AML-193 (cell line): Measurements from ENCODE around the gene NRIP3.
"Not testable (repeated sequence)": the region's sequence is repeated elsewhere in the genome, so short reads cannot be mapped to it uniquely, and the experiment has no call there.

Experiments used
- DNase-seq, 2 experiments: peaks; one replicate each; lab custom pipeline; 2025; lab: John Stamatoyannopoulos, UW

Gene NRIP3

DNA sequence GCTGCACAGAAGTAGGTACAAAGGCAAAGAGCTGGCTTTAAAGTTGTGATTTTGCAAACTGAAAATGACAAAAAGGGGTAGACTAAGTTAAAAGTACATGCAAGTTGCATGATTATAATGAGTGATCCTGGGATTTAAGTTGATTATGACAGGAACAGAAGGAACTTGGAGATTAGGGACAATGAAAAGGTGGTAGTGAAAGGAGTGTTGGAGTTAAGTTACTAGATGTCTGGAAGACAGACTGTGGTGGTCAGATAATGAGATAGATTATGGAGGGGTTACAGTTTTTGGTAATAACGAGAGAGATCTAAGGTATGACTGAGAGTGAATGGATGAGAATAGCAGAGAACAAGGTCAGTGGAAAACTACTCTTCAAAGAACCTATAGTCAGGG lies 31.9 kb downstream of the NRIP3 start:
- DNase-seq, result no peak

DNA sequence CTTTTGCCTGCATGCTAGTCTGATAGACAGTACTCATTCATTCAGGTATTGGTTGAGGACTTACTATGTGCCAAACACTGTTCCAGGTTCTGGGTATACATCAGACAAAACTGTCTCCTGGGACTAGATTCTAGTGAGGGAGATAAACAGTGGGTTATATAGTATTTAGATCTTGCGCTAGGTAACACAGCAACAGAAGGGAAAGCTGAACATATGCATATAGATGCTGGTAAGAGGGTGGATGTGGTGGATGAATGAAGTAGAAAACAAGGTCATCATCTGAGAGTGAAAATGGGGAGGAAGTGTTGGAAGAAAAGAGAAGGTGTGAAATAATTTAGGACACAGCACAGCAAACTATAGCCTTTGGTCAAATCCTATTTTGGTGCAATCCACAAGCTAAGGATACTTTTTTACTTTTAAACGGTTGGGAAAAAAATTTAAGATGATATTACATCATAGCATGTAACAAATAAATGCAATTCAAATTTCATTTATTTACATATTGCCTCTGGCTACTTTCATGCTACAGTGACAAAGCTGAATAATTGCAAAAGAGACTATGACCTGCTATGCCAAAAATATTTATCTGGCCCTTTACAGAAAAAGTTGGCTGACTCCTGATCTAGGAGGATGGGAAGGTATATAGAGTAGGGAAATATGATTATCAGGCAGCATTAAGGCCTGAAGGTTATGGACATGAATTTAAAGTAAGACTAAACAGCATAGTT lies 32.4 kb downstream of the NRIP3 start:
- DNase-seq, result no peak

GRCh38 chr11:8967184-8967583 lies 36.6 kb downstream of the NRIP3 start:
- DNase-seq, result no peak

DNA sequence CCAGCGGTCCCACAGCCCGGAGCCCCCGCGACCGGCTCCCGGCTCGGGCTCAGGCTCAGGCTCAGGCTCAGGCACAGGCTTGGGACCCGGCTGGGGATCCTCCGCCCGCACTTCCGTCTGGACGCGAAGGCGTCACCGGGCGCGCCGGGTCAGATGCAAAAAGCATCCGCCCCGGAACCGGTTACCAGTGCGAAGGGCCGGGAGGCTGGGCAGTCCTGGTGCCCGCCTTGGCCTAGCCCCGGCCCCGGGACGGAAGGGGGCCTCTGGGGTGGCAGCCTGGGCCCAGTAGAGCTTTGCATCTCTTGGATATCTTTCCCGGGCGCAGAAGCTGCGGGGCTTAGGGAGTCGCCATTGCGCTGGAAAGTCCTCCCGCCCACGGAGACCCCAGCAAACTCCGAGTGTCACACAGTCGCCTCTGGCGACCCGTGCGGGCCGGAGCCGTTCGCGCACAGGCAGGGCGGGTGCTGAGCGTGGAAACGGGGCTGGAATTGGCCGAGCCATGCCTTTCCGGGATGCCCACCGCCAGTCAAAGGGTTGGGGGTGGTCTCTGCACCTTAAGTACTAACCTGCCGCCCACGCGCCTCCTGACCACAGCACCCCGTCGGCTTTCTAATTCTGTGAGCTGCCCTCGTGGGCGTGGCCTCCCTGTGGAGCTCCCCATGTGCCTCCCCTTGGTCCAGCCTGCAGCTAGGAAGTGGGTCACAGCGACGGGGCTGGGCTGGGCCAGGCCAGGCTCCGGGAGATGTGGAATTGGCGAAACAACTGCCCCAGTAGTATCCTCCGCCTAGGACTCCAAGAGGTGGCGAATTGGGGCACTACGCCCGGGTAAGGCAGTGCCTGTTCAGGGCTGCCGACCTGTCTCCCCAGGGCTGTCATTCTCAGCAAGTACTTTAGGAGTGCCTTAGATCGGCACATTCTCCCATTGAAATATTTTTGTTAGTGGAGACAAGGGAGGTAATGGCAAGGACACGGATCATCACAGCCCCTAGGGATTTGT lies 39.2 kb downstream of the NRIP3 start, which contains the start of gene TMEM9B:
Gene TMEM9B (minus strand): TSS at position 119 of the 997 bp plus-strand sequence. CDS start 129 bp downstream, outside the sequence.
- DNase-seq, result peak; percentile 74 to 76

- peak; percentile 63 to 73 for DNase-seq
Observed at GRCh38 chr11:8963569-8964323, 40.1 kb downstream of the NRIP3 start.

DNA sequence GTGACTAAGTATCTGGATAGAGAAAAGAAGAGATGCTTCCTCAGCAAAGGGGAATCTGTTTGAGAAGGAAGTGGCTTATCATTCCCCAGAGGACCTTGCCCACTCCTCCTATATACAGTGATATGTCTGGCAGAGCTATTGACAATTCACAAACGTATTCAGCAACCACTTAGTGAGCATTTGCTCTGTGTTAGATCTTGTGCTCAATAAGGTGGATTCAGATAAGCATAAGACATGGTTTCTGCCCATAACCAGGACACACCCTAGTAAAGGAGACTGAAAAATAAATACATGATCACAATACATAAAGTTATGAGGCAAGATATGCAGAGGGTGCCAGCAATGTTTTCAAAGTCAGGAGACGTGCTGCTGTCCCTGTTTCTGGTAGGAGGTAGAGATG lies 41.0 kb downstream of the NRIP3 start:
- DNase-seq, result no peak

- peak in 1 of 2 experiments; percentile 11 for DNase-seq
Observed at GRCh38 chr11:8961401-8961800, 42.4 kb downstream of the NRIP3 start.

DNA sequence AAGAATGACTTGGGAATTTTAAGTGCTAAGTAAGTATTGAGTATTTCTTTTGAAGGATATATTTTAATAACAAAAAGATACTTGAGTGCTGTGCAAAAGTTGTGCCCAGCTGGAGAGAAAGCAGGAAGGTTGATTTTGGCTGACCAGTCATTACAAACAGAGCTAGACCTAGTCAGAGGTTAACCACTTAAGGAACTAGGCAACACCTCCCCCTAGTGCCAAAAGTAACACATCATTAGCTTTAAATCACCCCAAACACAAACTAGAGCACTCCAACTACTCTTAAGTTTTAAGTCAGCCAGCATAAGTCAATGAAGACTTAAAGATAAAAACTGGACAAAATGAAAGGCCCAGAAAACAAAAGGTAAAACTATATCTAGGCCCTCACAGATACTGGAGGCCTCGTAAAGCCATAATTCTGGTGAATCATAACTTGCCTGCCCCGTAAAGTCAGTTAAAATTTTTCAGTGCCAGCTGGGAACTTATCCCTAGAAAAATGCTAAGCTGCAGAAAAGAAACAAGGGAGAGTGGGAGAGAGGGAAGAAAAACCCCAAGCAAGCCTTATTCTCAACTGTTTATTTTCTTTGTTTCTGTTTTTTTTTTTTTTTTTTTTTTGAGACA lies 44.1 kb downstream of the NRIP3 start:
- peak; percentile 81 to 83 for DNase-seq

- no peak for DNase-seq
Observed at GRCh38 chr11:8956860-8957259, 46.9 kb downstream of the NRIP3 start.

- DNase-seq, result no peak
Observed at GRCh38 chr11:8948886-8949285, 54.9 kb downstream of the NRIP3 start.

DNA sequence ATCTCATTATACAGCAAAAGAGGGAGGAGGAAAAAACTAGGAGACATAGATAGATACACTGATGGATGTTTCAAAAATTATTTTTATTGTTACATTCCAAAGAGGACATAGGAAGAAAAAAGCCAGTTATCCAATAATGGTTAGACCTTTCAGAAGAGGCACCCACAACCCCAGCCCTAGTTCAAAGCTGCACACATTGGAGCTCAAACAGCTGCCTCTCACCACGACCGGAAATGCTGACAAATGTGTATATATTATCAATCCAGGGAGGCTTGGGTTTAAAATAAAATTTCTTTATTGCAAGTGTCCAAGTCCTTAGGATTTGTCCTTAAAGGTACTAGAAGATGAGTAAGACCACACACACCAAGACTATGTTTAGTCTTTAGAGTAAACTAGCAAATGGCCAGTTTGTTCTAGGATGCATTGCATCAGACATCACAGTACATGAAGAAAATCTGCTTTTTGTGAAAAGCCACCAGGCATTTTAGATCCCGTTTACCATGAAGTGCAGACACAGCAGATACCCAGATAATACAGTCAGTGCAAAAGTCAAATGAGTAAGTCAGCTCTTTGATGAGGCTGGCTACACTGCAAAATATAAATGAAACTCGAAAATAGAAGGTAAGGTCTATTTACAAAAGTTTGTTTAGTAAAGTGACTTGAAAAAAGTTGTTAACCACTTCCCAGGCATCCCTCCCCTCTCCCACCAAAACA lies 56.4 kb downstream of the NRIP3 start:
- no peak for DNase-seq

DNA sequence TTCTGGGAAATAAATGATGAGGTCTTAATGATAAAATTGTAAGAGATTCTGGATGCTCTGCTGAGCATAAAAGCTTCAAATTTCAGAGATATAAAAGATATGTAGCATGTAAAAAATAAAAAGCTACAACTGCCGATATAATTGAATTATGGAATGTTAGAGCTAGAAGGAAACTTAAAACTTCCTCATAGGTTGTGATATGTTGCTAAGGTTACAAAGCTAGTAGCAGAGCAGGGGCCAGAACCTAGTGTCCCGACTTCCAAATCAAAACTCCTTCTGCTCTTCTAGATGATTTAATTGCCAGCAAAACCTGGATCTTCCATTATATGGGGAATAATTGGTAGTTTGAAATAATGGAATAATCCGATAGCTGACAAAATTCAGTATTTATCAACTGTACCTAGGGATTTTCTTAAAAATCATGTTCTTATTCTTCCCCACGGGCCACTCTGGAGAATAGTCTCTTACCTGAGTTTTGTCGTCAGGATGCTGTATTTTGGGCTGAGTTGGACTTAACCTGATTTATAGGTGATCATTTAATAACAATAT lies 61.2 kb downstream of the NRIP3 start, which contains the start of gene ASCL3:
Gene ASCL3 (minus strand): TSS at position 499 of the 549 bp plus-strand sequence. CDS start 4,855 bp downstream, outside the sequence.
- no peak for DNase-seq

DNA sequence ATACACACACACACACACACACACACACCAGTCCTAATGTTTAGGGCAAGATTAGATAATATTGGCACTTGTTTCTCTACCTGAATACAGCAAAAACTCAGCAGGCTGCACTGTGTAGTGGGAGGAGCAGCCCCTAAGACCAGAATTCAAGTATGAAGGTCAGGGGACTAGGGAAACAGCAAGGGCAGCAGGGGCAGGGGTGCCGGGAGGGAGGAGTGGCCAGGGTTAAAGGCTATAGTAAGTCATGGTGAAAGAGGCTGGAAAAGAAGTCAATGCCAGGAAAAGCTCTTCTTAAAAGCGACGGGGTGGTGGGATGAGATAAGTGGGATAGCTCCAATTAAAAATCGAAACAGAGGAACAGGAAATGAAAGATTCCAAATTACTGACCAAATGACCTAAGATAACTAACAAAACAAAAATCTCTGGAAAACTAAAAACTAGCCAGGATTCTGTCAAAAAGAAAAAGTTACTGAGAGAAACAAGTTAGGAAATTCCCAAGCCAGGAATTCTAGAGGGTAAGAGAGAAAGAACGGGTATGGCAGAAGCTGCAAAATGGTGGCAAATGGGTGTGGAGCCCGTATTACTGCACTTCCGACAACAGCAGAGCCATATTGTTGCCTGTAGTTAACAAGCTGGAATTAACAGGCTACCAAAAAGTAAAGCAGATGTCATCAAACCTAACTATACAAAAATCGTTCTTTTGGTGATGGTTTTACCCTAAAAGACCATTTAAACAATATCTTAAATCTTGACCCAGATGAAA lies 62.3 kb downstream of the NRIP3 start:
- no peak for DNase-seq

DNA sequence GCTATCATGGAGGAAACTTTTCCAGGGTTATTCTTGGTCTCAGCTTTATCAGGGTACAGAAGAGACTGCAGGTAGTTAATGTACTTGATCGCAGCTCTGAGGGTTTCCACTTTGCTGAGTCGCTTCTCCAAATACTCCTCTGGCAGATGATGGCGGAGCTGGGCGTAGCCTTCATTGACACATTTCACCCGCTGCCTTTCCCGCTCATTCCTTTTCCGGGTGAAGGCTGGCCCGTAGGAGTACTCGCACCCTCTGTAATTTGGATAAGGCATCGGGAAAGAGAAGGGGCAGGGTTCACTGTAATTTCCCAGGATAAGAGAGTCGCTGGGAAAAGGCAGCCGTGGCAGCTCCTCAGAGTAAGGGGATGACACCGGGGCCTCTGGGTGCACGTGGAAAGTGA lies 66.1 kb downstream of the NRIP3 start:
- no peak for DNase-seq

- no peak for DNase-seq
Observed at GRCh38 chr11:8937159-8937558, 66.6 kb downstream of the NRIP3 start.

- DNase-seq, result not testable (repeated sequence)
Observed at GRCh38 chr11:8935789-8936188, 68.0 kb downstream of the NRIP3 start.

DNA sequence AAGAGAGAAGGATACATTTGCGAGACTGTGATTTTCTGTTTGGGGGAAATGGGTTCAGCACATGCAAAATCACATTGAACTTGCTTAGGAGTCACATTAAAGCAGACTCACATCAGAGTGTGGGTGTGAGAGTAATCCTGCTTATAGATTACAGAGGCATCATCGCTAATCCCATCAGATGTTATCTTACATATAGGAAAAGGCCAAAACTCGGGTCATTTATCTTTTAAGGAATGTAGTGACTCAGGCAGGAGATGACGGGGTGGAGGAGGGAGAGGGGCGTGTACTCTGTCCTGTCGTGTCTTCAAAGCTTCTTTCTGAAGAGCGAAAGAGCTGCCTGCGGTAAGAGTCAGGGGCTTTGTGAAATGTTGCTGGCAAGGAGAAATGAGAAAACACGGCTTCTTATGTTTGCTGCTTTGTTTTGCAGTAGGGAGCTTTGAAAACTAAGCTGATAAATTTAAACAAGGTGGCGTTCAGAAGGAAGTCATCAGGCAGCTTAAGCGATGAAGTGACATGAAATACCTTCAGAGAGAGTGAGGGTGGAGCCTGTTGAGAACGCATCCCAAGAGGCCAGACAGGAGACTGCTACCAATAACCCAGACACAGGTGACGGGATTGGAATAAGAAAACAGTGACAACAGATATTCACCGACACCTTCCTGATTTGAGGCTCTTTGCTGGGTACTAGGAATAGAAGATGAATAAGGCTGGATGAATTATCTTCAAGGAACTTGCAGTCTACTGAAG lies 68.9 kb downstream of the NRIP3 start:
- DNase-seq, result no peak

DNA sequence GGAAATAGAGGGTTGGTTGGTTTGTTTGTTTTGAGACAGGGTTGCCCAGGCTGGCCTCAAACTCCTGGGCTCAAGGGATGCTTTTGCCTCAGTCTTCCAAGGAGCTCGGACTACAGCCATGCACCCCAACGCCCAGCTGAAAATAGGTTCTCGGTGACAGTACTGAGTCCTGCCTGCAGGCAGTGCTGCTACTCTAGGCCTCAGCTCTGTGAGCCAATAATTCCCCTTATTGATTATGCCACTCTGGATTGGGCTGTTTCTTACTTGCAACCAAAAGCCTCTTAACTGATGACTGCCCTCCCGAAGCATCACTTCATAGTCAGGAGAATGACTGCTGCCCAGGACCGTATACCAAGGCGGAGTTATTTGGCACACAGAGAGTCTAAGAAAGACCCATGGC lies 69.9 kb downstream of the NRIP3 start:
- no peak for DNase-seq

DNA sequence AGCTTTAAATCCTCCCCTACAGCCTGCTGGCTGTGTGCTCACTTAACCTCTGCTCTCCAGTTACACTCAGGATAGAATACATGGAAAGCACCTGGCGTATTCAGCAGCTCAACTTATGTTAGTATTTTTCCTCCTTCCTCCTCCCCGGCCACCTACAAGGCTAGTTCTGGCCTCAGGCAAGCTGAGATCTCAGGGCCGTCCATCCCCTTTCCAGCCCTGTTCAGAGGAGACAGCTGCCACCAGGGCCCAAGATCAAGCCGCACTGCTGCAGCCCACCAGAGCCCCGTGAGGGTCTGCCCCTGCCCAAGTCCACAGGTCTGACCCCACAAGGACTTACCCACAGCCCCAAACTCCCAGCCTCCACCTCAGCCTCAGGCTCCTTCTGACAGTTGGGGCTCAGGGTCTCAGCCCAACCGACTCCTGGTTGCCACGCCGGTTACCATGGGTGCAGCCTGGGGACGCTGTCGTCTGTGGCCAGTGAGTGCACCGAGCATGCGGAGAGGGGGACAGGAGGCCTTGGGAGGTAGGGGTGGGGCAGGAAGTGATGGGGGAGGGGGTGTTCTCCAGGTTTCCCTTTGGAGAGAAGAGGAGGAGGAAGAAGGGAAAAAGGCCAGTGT lies 71.1 kb downstream of the NRIP3 start, which contains the start of gene C11orf16:
Gene C11orf16 (minus strand): TSS at position 384 of the 617 bp plus-strand sequence. CDS start 639 bp downstream, outside the sequence.
- DNase-seq, result no peak
